HG03432 (cell line): Measurements from ENCODE around the gene OR2V2.
"Not testable (repeated sequence)": the region's sequence is repeated elsewhere in the genome, so short reads cannot be mapped to it uniquely, and the experiment has no call there.

Source experiments
- ATAC-seq: cut with Tn5 transposase; IDR thresholded peaks from one replicate; pipeline ENCODE4 v1.9.1; 2021; ENCODE audit warnings: mild to moderate bottlenecking, moderate library complexity; ENCODE audit not compliant: unreplicated experiment

OR2V2 gene

DNA sequence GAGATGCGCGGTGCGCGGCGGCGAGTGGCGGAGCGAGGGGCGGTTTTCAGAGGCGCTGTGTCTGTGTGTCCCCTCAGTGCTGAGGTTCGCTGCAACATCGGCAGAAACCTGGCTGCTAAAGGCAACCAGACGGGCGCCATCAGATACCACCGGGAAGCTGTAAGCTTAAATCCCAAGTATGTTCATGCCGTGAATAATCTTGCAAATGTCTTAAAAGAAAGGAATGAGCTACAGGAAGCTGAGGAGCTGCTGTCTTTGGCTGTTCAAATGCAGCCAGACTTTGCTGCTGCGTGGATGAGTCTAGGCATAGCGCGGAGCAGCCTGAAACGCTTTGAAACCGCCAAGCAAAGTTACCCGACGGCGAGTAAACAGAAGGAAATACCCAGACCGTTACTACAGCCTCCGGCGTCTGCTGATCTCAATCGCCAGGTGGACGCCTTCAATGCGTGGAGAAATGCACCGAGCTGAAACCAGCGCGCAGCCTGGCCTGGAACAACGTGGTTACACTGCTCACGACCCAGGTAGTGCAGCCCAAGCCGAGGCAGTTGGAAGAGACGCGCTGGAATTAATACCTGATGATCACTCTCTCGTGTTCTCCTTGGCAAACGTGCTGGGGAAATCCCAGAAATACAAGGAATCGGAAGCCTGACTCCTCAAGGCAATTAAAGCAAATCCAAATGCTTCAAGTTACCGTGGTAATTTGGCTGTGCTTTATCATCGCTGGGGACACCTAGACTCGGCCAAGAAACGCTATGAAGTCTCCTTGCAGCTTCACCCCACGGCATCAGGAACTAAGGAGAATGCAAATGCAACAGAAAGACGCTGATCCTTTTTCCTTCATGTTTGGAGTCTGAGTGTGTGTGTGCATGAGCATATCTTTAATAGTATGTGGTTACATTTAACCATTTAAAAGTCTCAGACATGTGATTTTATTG is 32.3 kb upstream of the OR2V2 start:
- no peak for ATAC-seq

DNA sequence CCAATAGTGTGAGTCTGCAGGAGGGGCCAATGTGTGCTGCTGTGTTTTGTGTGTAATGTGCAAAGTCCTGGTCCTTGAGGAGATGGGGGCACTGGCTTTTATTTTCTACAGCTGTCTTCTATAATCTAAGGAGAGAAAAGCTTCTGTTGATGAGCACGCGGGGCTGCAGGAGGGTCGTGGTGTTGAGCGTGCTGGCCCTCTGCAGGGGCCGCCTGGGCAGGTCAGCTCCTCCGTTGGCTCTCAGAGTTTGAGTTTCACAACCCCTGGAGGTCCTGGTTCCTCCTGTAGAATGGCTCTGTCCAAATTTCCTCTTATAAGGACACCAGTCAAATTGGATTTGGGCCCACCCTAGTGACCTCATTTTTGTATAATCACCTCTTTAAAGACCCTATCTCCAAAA is 29.0 kb upstream of the OR2V2 start:
- ATAC-seq = no peak

DNA sequence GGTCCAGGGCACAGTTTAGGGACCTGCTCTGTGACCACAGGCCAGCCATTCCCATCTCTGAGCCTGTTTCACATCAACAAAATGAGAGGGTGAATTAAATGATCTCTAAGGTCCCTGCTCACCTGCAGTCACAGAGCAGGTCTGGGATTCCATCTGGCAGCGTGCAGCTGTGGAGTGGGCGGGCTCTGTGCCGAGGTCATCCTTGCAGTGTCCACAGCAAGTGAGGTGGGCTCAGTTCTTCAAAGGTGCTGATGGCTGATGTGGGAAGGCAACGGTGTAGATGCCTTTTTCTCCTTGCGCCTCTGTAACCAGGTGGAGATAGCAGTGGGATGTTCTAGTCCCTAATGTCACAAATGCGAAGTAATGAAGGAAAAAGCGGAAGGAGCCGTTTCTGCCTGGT is 28.3 kb upstream of the OR2V2 start:
- ATAC-seq = no peak

DNA sequence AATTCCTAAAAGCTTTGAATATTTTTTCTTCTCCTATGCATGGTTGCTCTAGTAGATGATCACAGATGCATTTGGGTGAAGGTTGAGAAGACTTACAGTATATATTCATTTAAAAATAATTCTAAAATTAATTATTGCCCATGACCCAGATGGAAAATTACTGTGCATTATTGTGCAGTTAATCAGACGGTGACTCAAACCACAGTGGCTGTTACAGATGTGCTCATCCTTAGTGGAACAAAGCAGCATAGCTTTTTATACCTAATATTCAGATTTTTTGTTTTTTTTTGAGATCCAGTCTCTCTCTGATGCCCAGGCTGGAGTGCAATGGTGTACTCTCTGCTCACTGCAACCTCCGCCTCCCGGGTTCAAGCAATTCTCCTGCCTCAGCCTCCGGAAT is 27.1 kb upstream of the OR2V2 start:
- no peak for ATAC-seq

DNA sequence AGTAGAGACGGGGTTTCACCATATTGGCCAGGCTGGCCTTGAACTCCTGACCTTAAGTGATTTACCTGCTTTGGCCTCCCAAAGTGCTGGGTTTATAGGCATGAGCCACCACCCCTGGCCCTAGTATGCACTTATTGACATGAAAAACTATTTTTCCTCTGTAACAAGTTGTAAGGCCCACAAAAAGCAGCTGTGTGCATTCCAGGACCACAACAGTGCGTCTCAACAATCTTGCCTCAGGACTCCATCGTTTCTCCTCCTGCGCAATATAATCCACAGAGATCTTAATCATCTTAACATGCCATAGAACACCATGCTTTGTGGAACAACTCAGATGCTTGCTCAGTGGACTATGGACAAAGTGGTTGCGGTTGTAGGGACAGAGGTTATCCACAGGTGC is 26.6 kb upstream of the OR2V2 start:
- ATAC-seq = no peak

DNA sequence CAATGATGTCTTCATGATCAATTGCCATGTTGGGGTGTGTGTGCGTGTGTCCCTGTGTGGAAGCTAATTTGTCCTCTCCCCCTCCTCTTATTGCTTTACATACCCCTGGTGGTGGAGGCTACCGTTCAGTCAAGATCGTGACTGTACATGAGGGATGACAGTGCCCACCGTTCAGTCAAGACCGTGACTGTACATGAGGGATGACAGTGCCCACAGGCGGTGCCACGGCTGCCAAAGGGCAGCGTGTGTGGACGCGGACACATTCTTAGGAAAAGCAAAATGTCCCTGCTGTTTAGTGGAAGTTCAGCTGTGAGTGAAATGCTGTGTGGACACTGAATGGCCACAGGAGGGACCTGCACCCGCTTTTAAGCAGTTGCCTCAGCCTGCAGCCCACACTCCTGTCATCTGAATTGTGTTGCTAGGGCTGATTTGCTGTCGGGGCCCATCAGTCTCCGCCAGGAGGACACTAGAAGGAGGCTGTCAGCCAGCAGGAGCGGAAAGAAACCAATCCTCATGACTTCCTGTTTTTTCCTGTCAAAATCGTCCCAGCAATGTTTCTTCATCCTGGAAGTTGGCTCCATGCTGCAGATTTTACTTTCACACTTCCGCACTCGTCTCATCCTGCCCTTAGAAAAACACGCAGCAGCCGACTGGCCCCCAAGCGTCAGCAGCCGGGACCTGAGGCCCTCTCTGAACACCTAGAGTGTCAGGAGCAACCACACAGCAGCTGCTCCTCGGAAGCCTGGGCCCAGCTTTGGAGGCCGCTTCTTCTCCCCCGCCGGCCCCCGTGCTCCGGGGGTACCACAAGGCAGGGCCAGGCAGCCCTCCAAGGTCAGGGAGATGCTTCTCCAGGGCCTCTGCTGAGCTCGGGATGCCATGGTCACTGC is 25.5 kb upstream of the OR2V2 start:
- ATAC-seq = no peak

DNA sequence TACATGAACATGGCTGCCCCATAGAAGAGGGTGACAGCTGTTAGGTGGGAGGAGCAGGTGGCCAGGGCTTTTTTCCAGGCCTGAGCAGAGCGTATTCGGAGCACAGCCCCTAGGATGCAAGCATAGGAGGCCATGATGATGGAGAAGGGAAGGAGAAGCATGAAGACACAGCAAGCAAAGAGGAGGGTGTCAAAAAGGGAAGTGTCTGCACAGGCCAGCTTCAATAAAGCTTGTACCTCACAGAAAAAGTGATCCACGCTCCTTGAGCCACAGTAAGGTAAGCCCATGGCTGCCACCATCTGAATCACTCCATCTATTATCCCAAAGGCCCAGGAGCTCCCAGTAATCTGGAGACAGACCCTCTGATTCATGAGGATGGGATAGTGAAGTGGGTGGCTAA is 22.9 kb upstream of the OR2V2 start:
- ATAC-seq = no peak

DNA sequence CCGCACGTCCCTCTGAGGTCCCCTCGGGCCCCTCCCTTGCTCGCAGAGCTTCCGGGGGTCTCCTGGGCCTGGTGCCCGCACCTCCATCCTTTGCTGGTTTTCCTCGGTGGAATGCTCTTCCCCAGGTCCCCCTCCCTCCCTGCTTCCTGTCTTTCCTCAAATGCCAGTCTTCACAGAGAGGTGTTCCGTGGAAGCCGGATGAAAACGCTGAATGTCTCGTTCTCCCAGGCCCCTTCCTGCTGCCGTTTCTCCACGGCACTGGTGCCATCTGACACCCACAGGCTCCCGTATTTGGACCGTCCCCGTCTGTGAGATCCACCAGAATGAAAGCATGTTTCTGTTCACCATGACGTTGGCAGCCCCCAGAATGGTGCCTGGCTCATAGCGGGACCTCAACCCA is 20.5 kb upstream of the OR2V2 start:
- no peak for ATAC-seq

DNA sequence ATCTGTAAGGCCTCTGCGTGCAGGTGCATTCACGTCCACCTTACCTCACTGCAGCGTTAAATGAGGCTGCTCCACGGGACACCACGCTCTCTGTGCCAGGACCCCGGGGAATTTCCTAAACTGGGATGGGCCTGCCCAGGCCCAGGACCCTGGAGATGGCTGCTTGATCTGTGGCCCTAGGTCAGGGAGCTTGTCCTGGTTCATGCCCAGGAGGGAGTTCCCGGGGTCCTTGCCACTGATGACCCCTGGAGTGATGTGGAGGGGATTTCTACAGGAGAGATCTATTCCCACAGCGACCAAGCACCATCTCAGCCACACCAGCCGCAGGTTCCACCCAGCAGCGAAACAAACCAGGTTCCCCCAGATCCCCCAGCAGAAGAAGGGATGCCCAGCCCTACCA is 19.9 kb upstream of the OR2V2 start:
- ATAC-seq = no peak

DNA sequence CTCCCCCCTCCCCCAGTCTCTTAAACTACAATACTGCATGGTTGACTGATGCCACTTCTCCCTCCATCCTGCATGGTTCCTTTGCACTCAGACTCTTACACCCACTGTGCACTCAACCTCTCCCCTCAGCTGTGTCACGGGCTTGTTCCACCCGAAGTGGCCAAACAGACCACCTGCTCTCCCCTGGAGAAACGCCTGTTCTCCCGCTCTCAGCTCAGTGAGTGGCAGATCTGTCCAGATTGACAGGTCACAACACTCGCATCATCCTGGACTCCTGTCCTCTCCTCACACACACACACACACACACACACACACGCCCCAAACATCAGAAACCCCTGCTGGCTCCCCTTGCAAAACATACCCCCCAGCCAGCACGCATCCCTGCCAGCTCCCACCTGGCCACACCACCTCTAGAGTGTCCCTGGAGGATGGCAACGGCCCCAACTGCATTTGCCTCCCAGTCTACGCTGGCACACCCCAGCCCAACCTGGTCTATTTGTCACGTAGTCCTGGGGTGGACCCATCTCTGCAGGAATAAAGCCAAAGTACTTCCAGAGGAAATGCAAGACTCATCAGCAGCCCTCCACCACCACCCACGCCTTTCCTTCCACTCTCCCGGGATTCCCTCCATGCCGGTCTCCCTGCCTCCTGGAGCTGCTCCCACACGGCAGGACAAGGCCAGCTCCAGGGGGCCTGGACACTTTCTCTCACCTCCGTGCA is 19.3 kb upstream of the OR2V2 start:
- ATAC-seq = no peak

DNA sequence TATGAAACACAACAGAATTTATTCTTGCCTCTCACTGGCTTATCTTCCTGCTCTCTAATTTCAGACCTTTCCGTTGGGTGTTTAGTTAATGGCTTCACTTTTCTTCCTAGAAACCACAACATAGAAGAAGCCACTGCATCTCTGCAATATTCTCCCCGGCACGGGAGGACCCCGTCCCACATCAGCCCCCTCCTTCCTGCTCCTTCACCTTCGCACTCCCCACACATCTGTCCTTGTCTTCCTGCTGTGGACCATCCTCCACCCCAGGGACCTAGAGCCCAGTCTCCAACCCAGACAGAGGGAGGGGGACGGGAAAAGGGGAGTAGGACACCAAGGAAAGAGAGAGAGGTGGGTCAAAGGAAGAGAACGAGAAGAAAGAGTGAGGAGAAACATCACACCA is 17.8 kb upstream of the OR2V2 start:
- ATAC-seq = no peak

DNA sequence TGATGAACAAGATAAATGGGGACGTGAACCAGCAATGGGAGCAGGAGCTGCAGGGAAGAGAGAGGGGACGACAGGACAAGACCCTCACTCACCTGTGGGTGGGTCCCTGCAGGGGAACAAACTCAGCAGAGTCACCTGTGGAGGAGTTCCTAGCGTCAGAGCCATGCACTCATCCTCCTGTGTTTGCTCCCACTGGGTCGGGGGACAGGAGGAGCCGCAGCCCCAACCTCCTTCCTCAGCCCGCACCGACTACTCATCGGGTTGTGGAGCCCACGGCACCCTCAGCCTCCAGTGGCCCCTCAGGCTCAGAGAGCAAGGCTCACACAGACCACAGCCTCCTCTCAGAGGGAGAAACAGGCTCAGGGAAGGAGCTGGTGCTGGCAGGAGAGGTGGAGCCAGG is 17.3 kb upstream of the OR2V2 start:
- ATAC-seq = not testable (repeated sequence)

DNA sequence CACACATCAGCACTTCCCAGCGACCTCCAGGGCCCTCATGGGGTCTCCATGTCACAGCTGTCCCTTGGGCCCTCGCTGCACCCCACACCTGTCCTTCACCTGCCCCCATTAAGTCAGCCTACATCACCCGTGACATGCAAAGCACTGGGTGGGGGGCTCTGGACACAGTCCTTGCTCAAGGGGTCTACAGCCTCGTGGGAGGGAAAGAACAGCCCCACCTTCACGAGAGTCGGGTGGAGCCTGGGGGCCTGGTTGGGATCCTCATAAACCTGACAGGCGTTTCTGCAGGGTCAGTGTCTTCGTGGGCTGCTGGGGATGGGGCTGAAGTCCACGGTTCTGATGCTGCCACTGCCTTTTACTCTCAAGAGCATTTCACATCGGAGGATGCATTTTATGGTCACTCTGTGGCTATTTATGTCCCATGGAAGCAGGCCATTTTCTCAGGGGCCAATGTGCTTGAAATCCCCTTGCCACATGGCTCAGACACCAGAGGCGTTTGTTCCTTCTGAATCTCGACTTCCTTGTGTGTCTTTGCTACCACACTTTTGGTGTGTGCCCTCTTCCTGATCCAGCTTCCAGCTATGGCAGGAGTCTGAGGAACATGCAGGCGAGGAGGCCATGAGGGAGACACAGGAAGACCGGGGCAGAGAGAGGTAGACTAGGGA is 16.4 kb upstream of the OR2V2 start, which contains the start of gene OR2V1:
OR2V1 (minus strand) TSS at position 338 of the 665 bp plus-strand sequence. CDS start 5,865 bp downstream, outside the sequence.
- no peak for ATAC-seq

DNA sequence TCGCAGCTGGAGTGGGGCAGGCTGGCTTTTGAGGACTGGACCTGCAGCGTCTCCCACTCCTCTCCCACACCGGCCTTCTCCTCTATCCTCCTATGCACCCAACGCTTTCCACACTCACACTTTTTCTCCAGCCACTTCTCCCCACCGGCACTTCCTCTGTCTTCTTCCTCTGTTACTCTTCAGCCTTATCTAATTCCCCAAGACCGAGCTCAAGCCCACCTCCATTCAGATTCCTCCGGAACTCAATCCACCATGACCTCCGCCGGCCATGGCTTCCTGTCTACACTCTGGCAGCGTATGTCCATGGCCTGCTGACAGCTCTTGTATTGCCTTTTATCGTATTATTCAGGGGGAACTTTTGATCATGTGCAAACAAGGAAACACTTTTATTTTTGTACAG is 15.9 kb upstream of the OR2V2 start:
- no peak for ATAC-seq

DNA sequence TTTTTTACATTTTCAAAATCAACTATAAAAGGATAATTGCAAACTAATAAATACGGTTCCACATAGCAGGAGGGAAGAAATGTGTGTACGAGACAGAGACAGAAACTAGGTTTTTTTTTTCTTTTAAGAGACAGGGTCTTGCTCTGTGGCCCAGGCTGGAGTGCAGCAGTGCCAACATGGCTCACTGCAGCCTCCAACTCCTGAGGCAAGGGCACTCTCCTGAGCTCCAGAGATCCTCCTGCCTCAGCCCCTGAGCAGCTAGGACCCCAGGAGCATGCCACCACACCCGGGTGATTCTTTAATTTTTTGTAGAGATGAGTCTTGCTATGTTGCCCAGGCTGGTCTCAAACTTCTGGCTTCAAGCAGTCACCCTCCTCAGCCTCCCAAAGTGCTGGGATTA is 14.3 kb upstream of the OR2V2 start:
- no peak for ATAC-seq

DNA sequence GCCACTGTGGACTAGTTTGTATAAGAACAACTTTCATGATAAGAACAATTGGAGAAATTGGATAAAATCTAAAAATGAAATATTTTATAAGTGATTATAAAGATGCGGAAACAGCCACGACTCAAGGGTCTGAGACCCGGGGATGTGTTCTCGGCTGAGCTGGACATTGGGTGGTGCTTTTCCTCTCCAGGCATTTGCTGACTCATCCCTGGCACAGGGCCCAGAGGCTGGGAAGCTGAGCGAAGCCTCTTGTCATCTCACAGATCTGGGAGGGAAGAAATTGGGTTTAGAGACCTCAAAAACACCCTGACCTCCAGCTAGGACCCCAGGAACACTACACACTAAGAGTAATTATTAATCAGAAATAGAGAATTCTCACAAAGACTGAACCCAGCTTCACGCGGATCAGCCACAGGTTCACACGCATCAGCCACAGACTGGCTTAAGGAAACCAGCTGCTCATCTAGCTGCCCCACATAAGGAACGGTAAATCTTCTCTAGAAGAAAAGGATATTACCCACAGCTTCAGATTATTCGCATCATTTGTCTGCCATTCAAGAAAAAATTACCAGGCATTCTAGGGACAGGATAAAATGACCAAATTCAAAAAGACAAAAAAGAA is 13.7 kb upstream of the OR2V2 start:
- no peak for ATAC-seq

DNA sequence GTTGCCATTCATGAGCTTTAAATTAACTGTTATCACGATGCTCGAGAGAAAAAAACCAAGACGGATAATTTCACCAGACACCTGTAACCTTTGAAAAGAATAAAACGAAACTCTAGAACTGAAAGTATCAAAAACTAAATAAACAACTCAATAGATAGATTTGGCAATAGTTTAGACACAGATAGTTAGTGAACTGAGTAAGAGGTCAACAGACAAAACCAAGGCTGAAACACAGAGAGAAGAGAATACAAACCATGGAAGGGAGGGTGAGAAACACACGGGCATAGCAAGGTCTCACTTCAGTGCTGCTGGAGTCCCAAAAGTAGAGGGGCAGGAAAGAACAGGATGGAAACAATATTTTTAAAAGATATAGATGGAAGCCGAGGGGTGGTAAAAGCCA is 13.1 kb upstream of the OR2V2 start:
- ATAC-seq = no peak

DNA sequence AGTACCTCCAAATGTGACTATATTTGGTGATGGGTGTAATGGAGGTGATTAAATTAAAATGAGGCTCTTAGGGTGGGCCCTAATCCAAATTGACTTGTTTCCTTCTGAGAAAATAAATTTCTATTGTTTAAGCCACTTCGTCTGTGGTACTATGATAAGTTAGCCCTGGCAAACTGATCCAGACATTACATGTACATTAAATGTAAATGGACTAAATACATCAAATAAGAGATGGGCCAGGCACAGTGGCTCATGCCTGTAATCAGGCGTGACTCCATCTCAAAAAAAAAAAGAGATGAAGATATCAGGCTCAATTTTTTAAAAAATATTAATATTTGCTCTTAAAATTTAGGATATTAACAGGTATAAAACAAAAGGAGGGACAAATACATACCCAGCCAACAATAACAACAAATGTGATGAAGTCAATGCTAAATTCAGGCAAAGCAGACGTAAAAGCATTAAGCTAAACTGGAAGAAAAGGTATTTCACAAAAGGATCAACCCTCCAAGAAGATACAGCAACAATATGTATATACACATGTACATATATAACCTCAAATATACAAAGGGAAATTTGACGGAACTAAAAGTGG is 10.9 kb upstream of the OR2V2 start:
- ATAC-seq = no peak

DNA sequence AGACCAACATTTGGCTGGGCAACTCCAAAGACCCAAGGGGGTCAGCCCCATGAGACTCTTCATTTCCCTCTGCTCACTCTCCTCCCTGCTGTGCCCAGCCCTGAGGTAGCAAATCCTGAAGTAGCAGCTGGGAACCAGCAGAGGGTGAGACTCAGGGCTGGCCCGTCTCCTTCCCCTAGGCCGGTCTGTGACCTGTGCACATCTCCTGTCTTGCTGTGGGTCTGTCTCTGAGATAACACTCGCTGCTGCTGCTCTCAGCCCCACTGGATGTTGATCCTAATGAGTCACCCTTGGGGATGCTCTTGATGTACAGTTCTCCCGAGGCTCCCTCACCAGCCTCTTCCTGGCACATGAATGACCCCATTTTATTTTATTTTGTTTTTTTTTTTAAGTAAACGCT is 9.1 kb upstream of the OR2V2 start:
- ATAC-seq = no peak

DNA sequence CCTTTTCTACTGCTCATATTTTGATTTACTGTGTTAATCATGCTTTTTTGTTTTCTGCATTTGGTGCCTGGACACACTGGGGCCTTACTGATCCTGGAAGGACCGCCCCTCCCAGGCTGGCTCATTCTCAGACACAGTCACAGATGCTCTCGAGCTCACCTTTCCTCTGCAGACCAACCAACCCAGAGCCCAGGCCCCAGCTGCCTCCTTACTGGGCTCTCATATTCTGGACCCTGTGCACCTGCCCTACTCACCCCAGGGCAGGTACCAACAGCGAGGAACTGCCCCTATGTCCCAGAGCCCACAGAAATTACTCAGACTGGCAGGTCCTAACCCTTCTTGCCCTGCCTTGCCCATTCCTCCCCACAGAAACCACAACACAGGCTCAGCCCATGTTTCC is 6.6 kb upstream of the OR2V2 start:
- no peak for ATAC-seq
